ENCODE measurements around the gene CNKSR3. TPM values are rescaled to one million over a fixed set of nuclear protein-coding genes. Genes with fewer than 3 reads are reported as not detected.

CNKSR3 gene
- polyA plus RNA-seq, 1 donor from 2014 or later, result 3.0 TPM

DNA sequence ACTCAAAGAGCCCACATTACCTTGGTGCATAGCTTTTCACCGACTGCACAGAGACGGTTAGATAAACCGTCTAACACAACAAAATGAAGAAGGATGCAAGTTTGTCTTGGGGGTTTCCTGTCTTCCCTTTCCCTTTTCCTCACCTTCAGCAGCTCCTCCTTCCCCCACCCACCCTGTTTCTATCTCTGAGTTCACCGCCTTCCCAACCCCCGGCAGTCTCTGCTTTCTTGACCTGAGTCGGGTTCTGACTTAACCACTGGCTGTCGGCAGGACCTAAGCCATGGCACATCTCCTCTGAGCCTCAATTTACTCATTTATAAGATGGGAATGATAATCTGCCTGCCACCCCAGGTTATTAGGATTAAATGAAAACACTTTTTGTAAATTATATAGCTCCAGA lies 25.8 kb upstream of the CNKSR3 start:
- Histone ChIP-seq H3K9me3 (ENCODE audit: low read length) (no peaks in the 10 kb centered on the region), H3K79me2 (replicated peaks; ENCODE audit: insufficient read depth, low read length) (no peaks in the 10 kb centered on the region)
- no peak for TF ChIP-seq TAF1 (IDR thresholded peaks at IDR 0.05; ENCODE audit: low read depth)
- no peak for TF ChIP-seq EP300 (conservative IDR thresholded peaks at IDR 0.05; ENCODE audit: poor library complexity, severe bottlenecking)
- TF ChIP-seq POLR2AphosphoS5 (IDR thresholded peaks at IDR 0.05), result no peak
- TF ChIP-seq EZH2 (IDR thresholded peaks at IDR 0.05; ENCODE audit: borderline replicate concordance, insufficient read depth, low read length, poor library complexity, severe bottlenecking), result no peak
- TF ChIP-seq MXI1 (conservative IDR thresholded peaks at IDR 0.05; ENCODE audit: poor library complexity, severe bottlenecking), result no peak
- no peak for TF ChIP-seq RAD21 (conservative IDR thresholded peaks at IDR 0.05)
- no peak for TF ChIP-seq SMC3 (conservative IDR thresholded peaks at IDR 0.05; ENCODE audit: poor library complexity)
- TF ChIP-seq, protein P1, sequence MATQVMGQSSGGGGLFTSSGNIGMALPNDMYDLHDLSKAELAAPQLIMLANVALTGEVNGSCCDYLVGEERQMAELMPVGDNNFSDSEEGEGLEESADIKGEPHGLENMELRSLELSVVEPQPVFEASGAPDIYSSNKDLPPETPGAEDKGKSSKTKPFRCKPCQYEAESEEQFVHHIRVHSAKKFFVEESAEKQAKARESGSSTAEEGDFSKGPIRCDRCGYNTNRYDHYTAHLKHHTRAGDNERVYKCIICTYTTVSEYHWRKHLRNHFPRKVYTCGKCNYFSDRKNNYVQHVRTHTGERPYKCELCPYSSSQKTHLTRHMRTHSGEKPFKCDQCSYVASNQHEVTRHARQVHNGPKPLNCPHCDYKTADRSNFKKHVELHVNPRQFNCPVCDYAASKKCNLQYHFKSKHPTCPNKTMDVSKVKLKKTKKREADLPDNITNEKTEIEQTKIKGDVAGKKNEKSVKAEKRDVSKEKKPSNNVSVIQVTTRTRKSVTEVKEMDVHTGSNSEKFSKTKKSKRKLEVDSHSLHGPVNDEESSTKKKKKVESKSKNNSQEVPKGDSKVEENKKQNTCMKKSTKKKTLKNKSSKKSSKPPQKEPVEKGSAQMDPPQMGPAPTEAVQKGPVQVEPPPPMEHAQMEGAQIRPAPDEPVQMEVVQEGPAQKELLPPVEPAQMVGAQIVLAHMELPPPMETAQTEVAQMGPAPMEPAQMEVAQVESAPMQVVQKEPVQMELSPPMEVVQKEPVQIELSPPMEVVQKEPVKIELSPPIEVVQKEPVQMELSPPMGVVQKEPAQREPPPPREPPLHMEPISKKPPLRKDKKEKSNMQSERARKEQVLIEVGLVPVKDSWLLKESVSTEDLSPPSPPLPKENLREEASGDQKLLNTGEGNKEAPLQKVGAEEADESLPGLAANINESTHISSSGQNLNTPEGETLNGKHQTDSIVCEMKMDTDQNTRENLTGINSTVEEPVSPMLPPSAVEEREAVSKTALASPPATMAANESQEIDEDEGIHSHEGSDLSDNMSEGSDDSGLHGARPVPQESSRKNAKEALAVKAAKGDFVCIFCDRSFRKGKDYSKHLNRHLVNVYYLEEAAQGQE (IDR thresholded peaks at IDR 0.05; ENCODE audit: borderline replicate concordance), result no peak
- no peak for TF ChIP-seq CTCF (IDR thresholded peaks at IDR 0.05; ENCODE audit: poor library complexity, severe bottlenecking)

DNA sequence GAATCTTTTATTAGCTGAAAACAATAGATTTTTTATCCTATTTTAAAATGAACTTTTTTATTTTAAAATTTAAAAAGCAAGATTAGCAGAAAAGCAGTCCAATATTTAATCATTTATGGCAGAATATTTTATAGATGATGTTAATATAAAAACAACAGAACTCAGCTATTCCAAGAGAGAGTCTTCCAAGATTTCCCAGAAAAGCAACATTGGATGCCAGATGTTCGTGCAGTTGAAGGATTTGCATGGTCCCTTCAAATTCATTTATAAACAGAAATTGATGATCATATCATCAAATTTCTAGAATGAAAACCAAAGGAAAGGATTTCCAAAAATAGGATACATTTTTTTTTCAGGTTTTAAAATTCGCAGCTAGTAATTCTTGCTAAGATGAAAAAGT lies 25.4 kb upstream of the CNKSR3 start:
- no peaks in the 10 kb centered on the region for H3F3A ChIP-seq (ENCODE audit: insufficient read depth, low read length, poor library complexity, severe bottlenecking)
- H4K20me1 ChIP-seq (ENCODE audit: insufficient read depth), result no peaks in the 10 kb centered on the region
- H2AFZ ChIP-seq (ENCODE audit: low read depth, low read length), result no peak overlapping the region
- H3K4me3 ChIP-seq (ENCODE audit: low read length), result no peak overlapping the region
- no peak overlapping the region for H3K27ac ChIP-seq (ENCODE audit: low read length)
- no peaks in the 10 kb centered on the region for H3K9me2 ChIP-seq (ENCODE audit: insufficient read depth, low read length)
- H3K27me3 ChIP-seq (ENCODE audit: insufficient read depth, low read depth, low read length), result no peaks in the 10 kb centered on the region
- TF ChIP-seq, protein P1 (IDR thresholded peaks at IDR 0.05; ENCODE audit: borderline replicate concordance), result no peak
- TF ChIP-seq EP300 (conservative IDR thresholded peaks at IDR 0.05; ENCODE audit: poor library complexity, severe bottlenecking) (no peak), POLR2AphosphoS5 (IDR thresholded peaks at IDR 0.05) (no peak), EZH2 (IDR thresholded peaks at IDR 0.05; ENCODE audit: borderline replicate concordance, insufficient read depth, low read length, poor library complexity, severe bottlenecking) (no peak)
- H3K4me2 ChIP-seq (ENCODE audit: low read length), result no peak overlapping the region
- no peaks in the 10 kb centered on the region for H3K79me2 ChIP-seq (replicated peaks; ENCODE audit: insufficient read depth, low read length)
- H3K9me3 ChIP-seq (ENCODE audit: low read length), result no peaks in the 10 kb centered on the region
- H3K9ac ChIP-seq (ENCODE audit: low read length), result no peak overlapping the region
- H3K36me3 ChIP-seq (ENCODE audit: insufficient read depth, low read length), result no peaks in the 10 kb centered on the region

More for the DNA sequence above, 25.8 kb upstream of the CNKSR3 start:
- no peak overlapping the region for H3K4me3 ChIP-seq (ENCODE audit: low read length)
- no peak overlapping the region for H2AFZ ChIP-seq (ENCODE audit: low read depth, low read length)
- no peaks in the 10 kb centered on the region for H3F3A ChIP-seq (ENCODE audit: insufficient read depth, low read length, poor library complexity, severe bottlenecking)
- no peaks in the 10 kb centered on the region for H3K9me2 ChIP-seq (ENCODE audit: insufficient read depth, low read length)
- no peak overlapping the region for H3K4me2 ChIP-seq (ENCODE audit: low read length)
- H3K9ac ChIP-seq (ENCODE audit: low read length), result no peak overlapping the region
- no peak overlapping the region for H3K27ac ChIP-seq (ENCODE audit: low read length)
- no peaks in the 10 kb centered on the region for H3K27me3 ChIP-seq (ENCODE audit: insufficient read depth, low read depth, low read length)
- H3K36me3 ChIP-seq (ENCODE audit: insufficient read depth, low read length), result no peaks in the 10 kb centered on the region
- no peaks in the 10 kb centered on the region for H4K20me1 ChIP-seq (ENCODE audit: insufficient read depth)

Measured in neural cell (in vitro differentiated cells).